Right atrium auricular region (tissue), 2 donors: ENCODE measurements around the gene ANAPC10. TPM values are rescaled to one million over a fixed set of nuclear protein-coding genes. Genes with fewer than 3 reads are reported as not detected.
"Not testable (repeated sequence)": the region's sequence is repeated elsewhere in the genome, so short reads cannot be mapped to it uniquely, and the experiment has no call there.

Experiments used
- DNase-seq: peaks from one replicate; pipeline ENCODE4 v3.0.0-alpha.2; 2019; ENCODE audit warnings: low spot score
- H3K27ac ChIP-seq, 2 donors: fragments of 200-600 bp; sonication (generic); 1 replicate in 1 of 2; 2 replicates in 1 of 2; pipeline ENCODE4 v1.5.1; 2016 to 2019
- H3K27me3 ChIP-seq, 2 donors: fragments of 200-600 bp; sonication (generic); one replicate each; pipeline versions ENCODE4 v1.5.1 to v1.6.0; 2017 to 2019
- H3K36me3 ChIP-seq: fragments of 200-600 bp; sonication (generic); one replicate; pipeline ENCODE4 v1.5.1; 2016
- H3K4me1 ChIP-seq, 2 donors: fragments of 200-600 bp; sonication (generic); one replicate each; pipeline versions ENCODE4 v1.5.1 to v1.6.0; 2017 to 2019
- H3K4me3 ChIP-seq, 2 donors: fragments of 200-600 bp; sonication (generic); 1 replicate in 1 of 2; 2 replicates in 1 of 2; pipeline ENCODE4 v1.5.1; 2017 to 2019; ENCODE audit warnings: mild to moderate bottlenecking in 1 of 2, moderate library complexity in 1 of 2
- H3K9me3 ChIP-seq, 2 donors: fragments of 200-600 bp; sonication (generic); one replicate each; pipeline ENCODE4 v1.5.1; 2019
- CTCF ChIP-seq, 2 donors: fragments of 200-600 bp; sonication (generic); IDR thresholded peaks; one replicate each; pipeline ENCODE4 v1.5.1; 2019; ENCODE audit warnings: antibody characterized with exemption in 2 of 2
- total RNA-seq, 2 donors: library from RNA; depleted of rRNA; stranded (reverse); fragments of >200 nt; gene quantifications; one replicate each; pipeline ENCODE4 v1.1.0, GENCODE V29; 2016

ANAPC10 gene
- total RNA-seq, 2 donors from 2014 or later: 15.4 to 20.3 TPM

- Histone ChIP-seq H3K4me3 (no peak overlapping the region), H3K27me3 (no peaks in the 10 kb centered on the region), H3K4me1 (no peaks in the 10 kb centered on the region), H3K9me3 (peaks cover 0 to 27% of the 10 kb centered on the region in 2 donors), H3K27ac (no peak overlapping the region), H3K36me3 (no peaks in the 10 kb centered on the region)
- no peak for DNase-seq
- no peak for TF ChIP-seq CTCF (IDR thresholded peaks at IDR 0.05)
Measured at GRCh38 chr4:145019346-145019745, 78.7 kb downstream of the ANAPC10 start.

GRCh38 chr4:145014365-145014764, 83.6 kb downstream of the ANAPC10 start:
- H3K36me3 ChIP-seq: no peaks in the 10 kb centered on the region
- no peaks in the 10 kb centered on the region for H3K27me3 ChIP-seq
- no peak overlapping the region for H3K27ac ChIP-seq
- DNase-seq: no peak
- peaks cover 0 to 12% of the 10 kb centered on the region in 2 donors for H3K4me1 ChIP-seq
- no peaks in the 10 kb centered on the region for H3K9me3 ChIP-seq
- TF ChIP-seq CTCF (IDR thresholded peaks at IDR 0.05): no peak
- H3K4me3 ChIP-seq: no peak overlapping the region

GRCh38 chr4:145012841-145013240, 85.2 kb downstream of the ANAPC10 start:
- Histone ChIP-seq H3K36me3 (no peaks in the 10 kb centered on the region), H3K4me1 (peaks cover 0 to 12% of the 10 kb centered on the region in 2 donors), H3K4me3 (no peak overlapping the region), H3K27me3 (no peaks in the 10 kb centered on the region), H3K9me3 (no peaks in the 10 kb centered on the region), H3K27ac (peak overlapping the region in 1 of 2 donors; percentile 18)
- DNase-seq: no peak
- TF ChIP-seq CTCF (IDR thresholded peaks at IDR 0.05): no peak

GRCh38 chr4:145011636-145012035, 86.4 kb downstream of the ANAPC10 start:
- H3K36me3 ChIP-seq: no peaks in the 10 kb centered on the region
- H3K27me3 ChIP-seq: no peaks in the 10 kb centered on the region

GRCh38 chr4:145010315-145010714, 87.7 kb downstream of the ANAPC10 start:
- not testable (repeated sequence) for H3K27ac ChIP-seq

More at GRCh38 chr4:145011636-145012035, 86.4 kb downstream of the ANAPC10 start:
- Histone ChIP-seq H3K9me3 (no peaks in the 10 kb centered on the region), H3K27ac (no peak overlapping the region), H3K4me1 (peaks cover 0 to 12% of the 10 kb centered on the region in 2 donors), H3K4me3 (no peak overlapping the region)
- DNase-seq: no peak
- no peak for TF ChIP-seq CTCF (IDR thresholded peaks at IDR 0.05)

GRCh38 chr4:145003675-145004074, 94.3 kb downstream of the ANAPC10 start:
- Histone ChIP-seq H3K36me3 (no peaks in the 10 kb centered on the region), H3K9me3 (no peaks in the 10 kb centered on the region), H3K4me3 (no peak overlapping the region), H3K27me3 (no peaks in the 10 kb centered on the region), H3K4me1 (no peaks in the 10 kb centered on the region), H3K27ac (no peak overlapping the region)
- no peak for TF ChIP-seq CTCF (IDR thresholded peaks at IDR 0.05)
- no peak for DNase-seq

More at GRCh38 chr4:145010315-145010714, 87.7 kb downstream of the ANAPC10 start:
- not testable (repeated sequence) for DNase-seq, H3K27me3 ChIP-seq, H3K4me3 ChIP-seq, H3K36me3 ChIP-seq, H3K9me3 ChIP-seq
- H3K4me1 ChIP-seq: peaks cover 0 to 12% of the 10 kb centered on the region in 2 donors
